Measurements from ENCODE around the gene TPRG1L.

GRCh38 chr1:3663999-3664699 lies 39.3 kb downstream of the TPRG1L start:
- TF ChIP-seq CTCF (IDR thresholded peaks at IDR 0.05) (no peak), POLR2AphosphoS5 (IDR thresholded peaks at IDR 0.05) (no peak)

Measured in upper lobe of left lung (tissue), 4 donors.